GM19043 (cell line): ENCODE measurements around the gene MAN2A2.
A peak's percentile ranks its signal among the peaks of the same experiment; 100 is the strongest.

ENCODE experiments used
- ATAC-seq: cut with Tn5 transposase; IDR thresholded peaks from one replicate; pipeline ENCODE4 v1.9.1; 2021; ENCODE audit warnings: low read depth; ENCODE audit not compliant: unreplicated experiment

Gene MAN2A2

GRCh38 chr15:90936823-90937222, 33.7 kb downstream of the MAN2A2 start:
- no peak for ATAC-seq

- no peak for ATAC-seq
Measured at GRCh38 chr15:90938261-90938660, 35.2 kb downstream of the MAN2A2 start.

- ATAC-seq: no peak
Measured at GRCh38 chr15:90939756-90940155, 36.7 kb downstream of the MAN2A2 start.

GRCh38 chr15:90941038-90941437, 37.9 kb downstream of the MAN2A2 start:
- ATAC-seq: no peak

GRCh38 chr15:90942354-90943120, 39.4 kb downstream of the MAN2A2 start:
- ATAC-seq: no peak

- ATAC-seq: no peak
Measured at GRCh38 chr15:90945091-90945490, 42.0 kb downstream of the MAN2A2 start.

GRCh38 chr15:90946538-90946937, 43.4 kb downstream of the MAN2A2 start:
- ATAC-seq: no peak

GRCh38 chr15:90946941-90947576, 44.0 kb downstream of the MAN2A2 start:
- no peak for ATAC-seq

GRCh38 chr15:90947577-90948357, 44.7 kb downstream of the MAN2A2 start:
- no peak for ATAC-seq

GRCh38 chr15:90948506-90948905, 45.4 kb downstream of the MAN2A2 start:
- no peak for ATAC-seq

GRCh38 chr15:90949979-90950675, 47.0 kb downstream of the MAN2A2 start:
- no peak for ATAC-seq

- no peak for ATAC-seq
Measured at GRCh38 chr15:90950676-90951075, 47.6 kb downstream of the MAN2A2 start.

GRCh38 chr15:90952901-90953677, 50.0 kb downstream of the MAN2A2 start:
- ATAC-seq: no peak

- ATAC-seq: no peak
Measured at GRCh38 chr15:90953947-90954711, 51.0 kb downstream of the MAN2A2 start.

GRCh38 chr15:90954712-90955623, 51.9 kb downstream of the MAN2A2 start, which contains the start of gene RCCD1:
TSS of gene RCCD1 (plus strand) at chr15:90954884. CDS start at chr15:90956735, 1,851 bp downstream.
- peak; percentile 94 for ATAC-seq

- no peak for ATAC-seq
Measured at GRCh38 chr15:90955624-90956273, 52.6 kb downstream of the MAN2A2 start.

- ATAC-seq: no peak
Measured at GRCh38 chr15:90956274-90957030, 53.4 kb downstream of the MAN2A2 start.
